PFSK-1 (cell line): ENCODE data around the gene VOPP1.

ENCODE experiments used
- FOXP2 ChIP-seq: optimal IDR thresholded peaks from 2 replicates; pipeline ENCODE3; 2011; ENCODE audit warnings: borderline replicate concordance, control low read depth, inconsistent platforms; ENCODE audit not compliant: insufficient read depth; ENCODE audit errors: extremely low read length, extremely low read depth
- POLR2AphosphoS5 ChIP-seq: IDR thresholded peaks from 2 replicates; pipeline ENCODE4 v1.6.1; 2012; ENCODE audit warnings: low read depth, mild to moderate bottlenecking, control low read depth, low read length, moderate library complexity
- SIN3A ChIP-seq: IDR thresholded peaks from 2 replicates; pipeline ENCODE4 v1.6.1; 2012; ENCODE audit warnings: mild to moderate bottlenecking, low read length, moderate library complexity, borderline replicate concordance; ENCODE audit not compliant: insufficient read depth
- TAF1 ChIP-seq: IDR thresholded peaks from 2 replicates; pipeline ENCODE4 v1.6.1; 2012; ENCODE audit warnings: low read length, control low read depth, borderline replicate concordance; ENCODE audit not compliant: insufficient read depth
- TF ChIP-seq, protein P1 (sequence below), 2 experiments: IDR thresholded peaks; 2 replicates each; pipeline versions ENCODE4 v1.6.1 to v1.8.0; 2011 to 2012; ENCODE audit warnings: low read depth in 2 of 2, low read length in 2 of 2, control low read depth in 1 of 2, inconsistent platforms in 1 of 2, mild to moderate bottlenecking in 1 of 2, moderate library complexity in 1 of 2; ENCODE audit not compliant: insufficient read depth in 1 of 2

VOPP1 gene

DNA sequence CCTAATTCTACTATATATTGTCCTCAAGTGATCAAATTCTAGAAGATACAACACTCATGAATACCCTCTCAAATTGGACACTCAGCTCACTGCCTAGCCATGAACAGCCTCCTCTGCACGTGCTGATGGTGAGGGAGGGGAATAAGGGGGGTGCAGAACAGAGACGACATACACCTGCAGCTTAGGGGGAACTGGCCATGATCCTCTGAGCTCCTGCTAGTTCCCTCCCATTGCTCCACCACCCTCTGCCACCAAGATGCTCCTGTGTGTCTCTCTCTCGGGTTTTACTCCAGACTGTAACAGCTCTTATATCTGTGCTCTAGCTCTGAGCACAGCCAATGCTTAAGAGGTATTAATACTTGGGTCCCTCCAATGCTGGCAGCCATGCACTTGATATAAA is 70.7 kb downstream of the VOPP1 start:
- no peak for TF ChIP-seq FOXP2
- TF ChIP-seq TAF1: no peak
- no peak for TF ChIP-seq SIN3A

- TF ChIP-seq SIN3A (no peak), POLR2AphosphoS5 (no peak), FOXP2 (no peak), TAF1 (no peak)
- TF ChIP-seq, protein P1, sequence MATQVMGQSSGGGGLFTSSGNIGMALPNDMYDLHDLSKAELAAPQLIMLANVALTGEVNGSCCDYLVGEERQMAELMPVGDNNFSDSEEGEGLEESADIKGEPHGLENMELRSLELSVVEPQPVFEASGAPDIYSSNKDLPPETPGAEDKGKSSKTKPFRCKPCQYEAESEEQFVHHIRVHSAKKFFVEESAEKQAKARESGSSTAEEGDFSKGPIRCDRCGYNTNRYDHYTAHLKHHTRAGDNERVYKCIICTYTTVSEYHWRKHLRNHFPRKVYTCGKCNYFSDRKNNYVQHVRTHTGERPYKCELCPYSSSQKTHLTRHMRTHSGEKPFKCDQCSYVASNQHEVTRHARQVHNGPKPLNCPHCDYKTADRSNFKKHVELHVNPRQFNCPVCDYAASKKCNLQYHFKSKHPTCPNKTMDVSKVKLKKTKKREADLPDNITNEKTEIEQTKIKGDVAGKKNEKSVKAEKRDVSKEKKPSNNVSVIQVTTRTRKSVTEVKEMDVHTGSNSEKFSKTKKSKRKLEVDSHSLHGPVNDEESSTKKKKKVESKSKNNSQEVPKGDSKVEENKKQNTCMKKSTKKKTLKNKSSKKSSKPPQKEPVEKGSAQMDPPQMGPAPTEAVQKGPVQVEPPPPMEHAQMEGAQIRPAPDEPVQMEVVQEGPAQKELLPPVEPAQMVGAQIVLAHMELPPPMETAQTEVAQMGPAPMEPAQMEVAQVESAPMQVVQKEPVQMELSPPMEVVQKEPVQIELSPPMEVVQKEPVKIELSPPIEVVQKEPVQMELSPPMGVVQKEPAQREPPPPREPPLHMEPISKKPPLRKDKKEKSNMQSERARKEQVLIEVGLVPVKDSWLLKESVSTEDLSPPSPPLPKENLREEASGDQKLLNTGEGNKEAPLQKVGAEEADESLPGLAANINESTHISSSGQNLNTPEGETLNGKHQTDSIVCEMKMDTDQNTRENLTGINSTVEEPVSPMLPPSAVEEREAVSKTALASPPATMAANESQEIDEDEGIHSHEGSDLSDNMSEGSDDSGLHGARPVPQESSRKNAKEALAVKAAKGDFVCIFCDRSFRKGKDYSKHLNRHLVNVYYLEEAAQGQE (IDR thresholded peaks at IDR 0.05; ENCODE audit: insufficient read depth in 1 of 2, low read depth in 2 of 2, low read length in 2 of 2): no peak
These were observed 72.1 kb downstream of the VOPP1 start for GRCh38 chr7:55500117-55500756.

DNA sequence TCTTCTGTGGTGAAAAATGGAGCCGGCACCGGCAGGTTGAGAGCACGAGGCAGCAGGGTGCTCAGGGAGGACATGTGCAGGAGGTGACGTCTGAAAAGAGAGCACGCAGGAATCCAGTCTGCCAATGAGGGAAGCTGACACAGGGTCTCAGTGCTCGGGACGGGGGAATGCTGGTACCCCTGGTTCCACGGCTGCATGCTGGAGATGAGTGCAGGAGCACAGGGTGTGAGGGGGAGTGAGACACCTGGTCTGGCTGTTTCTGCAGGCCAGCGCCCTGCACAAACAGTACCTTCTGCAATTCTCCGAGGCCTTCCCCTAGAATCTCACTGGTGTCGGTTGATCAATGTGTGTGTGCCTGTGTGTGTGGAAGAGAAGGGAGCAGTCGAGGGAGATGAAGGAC is 72.7 kb downstream of the VOPP1 start:
- TF ChIP-seq POLR2AphosphoS5: no peak
- no peak for TF ChIP-seq SIN3A
- TF ChIP-seq, protein P1 (IDR thresholded peaks at IDR 0.05; ENCODE audit: insufficient read depth in 1 of 2, low read depth in 2 of 2, low read length in 2 of 2): no peak
- no peak for TF ChIP-seq FOXP2
- TF ChIP-seq TAF1: no peak

- TF ChIP-seq, protein P1 (IDR thresholded peaks at IDR 0.05; ENCODE audit: insufficient read depth in 1 of 2, low read depth in 2 of 2, low read length in 2 of 2): no peak
- TF ChIP-seq POLR2AphosphoS5 (no peak), SIN3A (no peak), TAF1 (no peak), FOXP2 (no peak)
These were observed 73.5 kb downstream of the VOPP1 start for GRCh38 chr7:55498770-55499169.

DNA sequence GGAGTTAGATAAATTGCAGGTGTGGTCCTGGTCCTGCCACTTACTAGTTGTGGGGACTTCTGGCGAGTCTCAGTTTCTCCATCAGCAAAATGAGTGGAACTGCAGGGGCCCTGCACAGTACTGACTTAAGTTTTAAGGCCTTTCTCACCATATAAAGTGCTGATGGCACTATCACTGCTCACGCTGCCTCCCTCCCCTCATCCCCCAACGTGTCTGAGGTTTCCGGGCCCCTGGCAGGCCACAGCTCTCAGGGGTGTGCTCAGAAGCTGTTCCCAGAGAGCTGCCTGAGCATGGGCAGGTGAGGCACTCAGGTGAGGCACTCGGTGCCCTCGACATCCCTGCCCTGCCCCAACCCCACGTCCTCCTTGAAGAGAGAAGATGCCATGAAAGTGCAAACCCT is 74.2 kb downstream of the VOPP1 start:
- TF ChIP-seq SIN3A (no peak), POLR2AphosphoS5 (no peak), FOXP2 (no peak), TAF1 (no peak)
- TF ChIP-seq, protein P1 (IDR thresholded peaks at IDR 0.05; ENCODE audit: insufficient read depth in 1 of 2, low read depth in 2 of 2, low read length in 2 of 2): no peak
